Measurements from ENCODE around the gene PHETA1. TPM values are rescaled to one million over a fixed set of nuclear protein-coding genes. Genes with fewer than 3 reads are reported as not detected.

The PHETA1 gene
- total RNA-seq, 4 donors from 2014 or later: 5.5 to 14.6 (median 8.9) TPM

DNA sequence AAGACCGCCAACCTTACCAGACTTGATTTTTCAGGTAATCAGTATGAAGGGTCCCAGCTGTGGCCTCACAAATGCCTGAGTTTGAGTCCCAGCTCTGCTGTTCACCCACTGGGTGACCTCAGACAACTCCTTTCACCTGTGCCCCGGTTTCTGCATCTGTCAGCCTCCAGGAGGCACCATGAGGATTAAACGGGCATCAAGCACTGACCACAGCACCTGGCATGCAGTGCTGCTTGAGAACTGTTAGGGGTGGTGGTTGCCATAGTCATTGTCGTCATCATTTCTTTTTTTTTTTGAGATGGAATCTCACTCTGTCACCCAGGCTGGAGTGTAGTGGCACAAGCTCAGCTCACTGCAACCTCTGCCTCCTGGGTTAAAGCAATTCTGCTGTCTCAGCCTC lies 57.9 kb downstream of the PHETA1 start:
- ATAC-seq (ENCODE audit: low FRiP score) (no peak), DNase-seq (ENCODE audit: low spot score) (no peak)
- TF ChIP-seq, protein P1, sequence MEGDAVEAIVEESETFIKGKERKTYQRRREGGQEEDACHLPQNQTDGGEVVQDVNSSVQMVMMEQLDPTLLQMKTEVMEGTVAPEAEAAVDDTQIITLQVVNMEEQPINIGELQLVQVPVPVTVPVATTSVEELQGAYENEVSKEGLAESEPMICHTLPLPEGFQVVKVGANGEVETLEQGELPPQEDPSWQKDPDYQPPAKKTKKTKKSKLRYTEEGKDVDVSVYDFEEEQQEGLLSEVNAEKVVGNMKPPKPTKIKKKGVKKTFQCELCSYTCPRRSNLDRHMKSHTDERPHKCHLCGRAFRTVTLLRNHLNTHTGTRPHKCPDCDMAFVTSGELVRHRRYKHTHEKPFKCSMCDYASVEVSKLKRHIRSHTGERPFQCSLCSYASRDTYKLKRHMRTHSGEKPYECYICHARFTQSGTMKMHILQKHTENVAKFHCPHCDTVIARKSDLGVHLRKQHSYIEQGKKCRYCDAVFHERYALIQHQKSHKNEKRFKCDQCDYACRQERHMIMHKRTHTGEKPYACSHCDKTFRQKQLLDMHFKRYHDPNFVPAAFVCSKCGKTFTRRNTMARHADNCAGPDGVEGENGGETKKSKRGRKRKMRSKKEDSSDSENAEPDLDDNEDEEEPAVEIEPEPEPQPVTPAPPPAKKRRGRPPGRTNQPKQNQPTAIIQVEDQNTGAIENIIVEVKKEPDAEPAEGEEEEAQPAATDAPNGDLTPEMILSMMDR (IDR thresholded peaks at IDR 0.05): no peak

Small RNAs within 50 kb of the gene (small RNA-seq; reads per million reads assigned to genes)
- not detected for gene RNA5SP373

Other genes starting within 250 kb of the PHETA1 start
- 10 to 100 TPM; 30.4 to 64.6 (median 48.3) TPM for gene SH2B3, start 36.8 kb upstream of the PHETA1 start, total RNA-seq
- gene ATXN2, start 230.2 kb upstream of the PHETA1 start, total RNA-seq: 10 to 100 TPM; 35.1 to 70.0 (median 55.4) TPM

Measured in omental fat pad (tissue), 4 donors.